Measurements from ENCODE around the gene FARSA. TPM values are rescaled to one million over a fixed set of nuclear protein-coding genes. Genes with fewer than 3 reads are reported as not detected.

Gene FARSA
- total and polyA plus RNA-seq, 2 of the 8 experiments (the other 6 are each of a cell fraction or from before 2014, with no cell fraction given) = 61.0 to 103 TPM

DNA sequence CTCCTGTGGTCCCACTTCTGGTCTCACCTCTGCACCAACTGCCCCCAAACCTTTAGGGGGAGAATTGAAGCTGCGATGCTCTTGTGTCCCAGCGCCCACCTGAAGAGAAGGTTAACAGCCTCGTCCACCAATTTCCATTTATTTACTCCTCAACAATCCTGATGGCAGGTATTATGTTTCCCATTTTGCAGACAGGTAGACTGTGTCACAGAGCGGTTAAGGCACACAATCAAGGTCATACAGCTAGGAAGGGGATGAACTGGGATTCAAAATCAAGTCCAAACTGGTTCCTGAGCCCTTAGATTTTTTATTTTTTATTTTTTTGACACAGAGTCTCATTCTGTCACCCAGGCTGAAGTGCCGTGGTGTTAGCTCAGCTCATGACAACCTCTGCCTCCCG, 58.4 kb downstream of the FARSA start:
- H3K9me3 ChIP-seq (ENCODE audit: insufficient read depth in 2 of 2, low read depth in 1 of 2, low read length in 1 of 2) = peaks cover 0 to 5% of the 10 kb centered on the region in 2 experiments; a peak in 1 of 4 replicates
- H3K56ac ChIP-seq (replicated peaks; ENCODE audit: insufficient read length, low read depth, low read length) = no peak overlapping the region
- H4K20me1 ChIP-seq (replicated peaks in 1 of 2; ENCODE audit: control insufficient read depth in 1 of 2, insufficient read depth in 2 of 2, low read length in 2 of 2) = peaks cover 0 to 2% of the 10 kb centered on the region in 2 experiments
- no peaks in the 10 kb centered on the region for H3K79me2 ChIP-seq (ENCODE audit: control insufficient read depth in 1 of 2, insufficient read depth in 2 of 2, low read length in 2 of 2)
- POLR2A ChIA-PET (ENCODE audit: partially characterized antibody) = interaction anchor here (0.6 to 7.1 kb wide), 5 partner anchors 10 to 105 kb away, joined by 3 to 34 read pairs (median 6); no protein-coding TSS in a partner anchor
- no peak overlapping the region for H3K4ac ChIP-seq (replicated peaks; ENCODE audit: insufficient read length, low read depth, low read length)
- H2BK12ac ChIP-seq (ENCODE audit: low read depth, low read length) = no peak overlapping the region
- no peaks in the 10 kb centered on the region for H3K27me3 ChIP-seq (replicated peaks in 1 of 4; ENCODE audit: control insufficient read depth in 3 of 4, extremely low read depth in 1 of 4, insufficient read depth in 3 of 4, low read length in 3 of 4)
- H3K27ac ChIP-seq (ENCODE audit: low read depth, low read length) = no peak overlapping the region
- no peak overlapping the region for H4K8ac ChIP-seq (ENCODE audit: extremely low read depth, insufficient read depth, low read length)
- H3K36me3 ChIP-seq (ENCODE audit: control insufficient read depth in 2 of 4, insufficient read depth in 4 of 4, low read length in 3 of 4) = peaks cover 2 to 29% (median 14%) of the 10 kb centered on the region in 4 experiments
- no peak overlapping the region for H2AK5ac ChIP-seq (ENCODE audit: low read depth, low read length)
- no peak overlapping the region for H2BK20ac ChIP-seq (ENCODE audit: low read length)
- H4K91ac ChIP-seq (replicated peaks; ENCODE audit: insufficient read length, low read length) = no peak overlapping the region
- 96% methylated on average over 6 of the region's 6 CpGs; no CpG with 5 or more reads in 1 of the 2 experiments for WGBS, 2 experiments (ENCODE audit: extremely low coverage in 1 of 2, insufficient coverage in 1 of 2, insufficient read length in 1 of 2, insufficient replicate concordance in 2 of 2, low coverage in 1 of 2, low lambda C conversion rate in 2 of 2, missing lambda C conversion rate in 1 of 2)
- DNase-seq (ENCODE audit: low read depth in 1 of 2, low spot score in 2 of 2) (no peak), FAIRE-seq (no peak)
- CTCF ChIA-PET (ENCODE audit: partially characterized antibody) = interaction anchor here (2.1 kb wide), 1 partner anchor 28 kb away, joined by 8 read pairs; no protein-coding TSS in a partner anchor
- no peak overlapping the region for H2AFZ ChIP-seq (ENCODE audit: low read length)
- H2BK5ac ChIP-seq (ENCODE audit: low read depth, low read length) = no peak overlapping the region
- no peak overlapping the region for H3K23ac ChIP-seq (ENCODE audit: insufficient read length)
- no peak overlapping the region for H3K4me3 ChIP-seq (ENCODE audit: extremely low read depth in 1 of 4, insufficient read depth in 2 of 4, low read depth in 3 of 4, low read length in 4 of 4)
- H3K4me1 ChIP-seq (replicated peaks in 1 of 4; ENCODE audit: control insufficient read depth in 3 of 4, insufficient read depth in 4 of 4, low read length in 3 of 4) = no peaks in the 10 kb centered on the region
- H2BK120ac ChIP-seq (replicated peaks; ENCODE audit: low read depth, low read length) = no peak overlapping the region
- H3K9ac ChIP-seq (replicated peaks in 1 of 4; ENCODE audit: extremely low read depth in 1 of 4, low read depth in 3 of 4, low read length in 3 of 4) = no peak overlapping the region
- H4K5ac ChIP-seq (ENCODE audit: insufficient read length, low read depth, low read length) = no peak overlapping the region
- no peaks in the 10 kb centered on the region for H3K79me1 ChIP-seq (ENCODE audit: low read depth, low read length)
- no peak overlapping the region for H3K18ac ChIP-seq (ENCODE audit: extremely low read depth, low read length)
- H2BK15ac ChIP-seq (ENCODE audit: low read length) = no peak overlapping the region
- H3K4me2 ChIP-seq (ENCODE audit: insufficient read depth in 1 of 2, low read depth in 2 of 2, low read length in 2 of 2) = no peak overlapping the region
- no peak overlapping the region for H3K14ac ChIP-seq (ENCODE audit: insufficient read length)
- H3K23me2 ChIP-seq (ENCODE audit: low read depth, low read length) = no peaks in the 10 kb centered on the region
- TF ChIP-seq HDAC6 (IDR thresholded peaks at IDR 0.05; ENCODE audit: low read depth, low read length) = no peak
- TF ChIP-seq CEBPB (IDR thresholded peaks at IDR 0.05; ENCODE audit: low read depth, low read length) = no peak
- no peak for TF ChIP-seq SIN3A (conservative IDR thresholded peaks at IDR 0.05 in 1 of 2, IDR thresholded peaks at IDR 0.05 in 1 of 2; ENCODE audit: low read depth in 1 of 2, low read length in 2 of 2)
- TF ChIP-seq, protein P1, sequence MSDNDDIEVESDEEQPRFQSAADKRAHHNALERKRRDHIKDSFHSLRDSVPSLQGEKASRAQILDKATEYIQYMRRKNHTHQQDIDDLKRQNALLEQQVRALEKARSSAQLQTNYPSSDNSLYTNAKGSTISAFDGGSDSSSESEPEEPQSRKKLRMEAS (IDR thresholded peaks at IDR 0.05) = no peak
- TF ChIP-seq TCF12 (IDR thresholded peaks at IDR 0.05; ENCODE audit: low read depth, low read length) = no peak
- no peak for TF ChIP-seq RAD21 (IDR thresholded peaks at IDR 0.05 in 1 of 2, conservative IDR thresholded peaks at IDR 0.05 in 1 of 2; ENCODE audit: low read depth in 2 of 2, low read length in 2 of 2)
- no peak for TF ChIP-seq SAP30 (IDR thresholded peaks at IDR 0.05; ENCODE audit: insufficient read depth, insufficient replicate concordance, low read length)
- TF ChIP-seq POLR2AphosphoS5 (IDR thresholded peaks at IDR 0.05; ENCODE audit: low read depth, low read length) = no peak
- no peak for TF ChIP-seq CHD2 (IDR thresholded peaks at IDR 0.05; ENCODE audit: low read length)
- no peak for TF ChIP-seq KDM5A (IDR thresholded peaks at IDR 0.05; ENCODE audit: low read length)
- TF ChIP-seq TEAD4 (IDR thresholded peaks at IDR 0.05; ENCODE audit: low read depth, low read length) = no peak
- no peak for TF ChIP-seq TAF1 (IDR thresholded peaks at IDR 0.05; ENCODE audit: low read depth, low read length)
- TF ChIP-seq RXRA (IDR thresholded peaks at IDR 0.05; ENCODE audit: insufficient read depth, low read depth, low read length) = no peak
- TF ChIP-seq RFX5 (IDR thresholded peaks at IDR 0.05; ENCODE audit: borderline replicate concordance, low read depth, low read length) = no peak
